Ectodermal cell (in vitro differentiated cells): Measurements from ENCODE around the gene SOX1.

ENCODE experiments used
- H3K27ac ChIP-seq: 2 replicates; pipeline ENCODE4 v1.7.0; 2013; ENCODE audit warnings: mild to moderate bottlenecking, low read depth, low read length; ENCODE audit not compliant: insufficient read depth, poor library complexity, severe bottlenecking
- H3K27me3 ChIP-seq: 2 replicates; pipeline ENCODE4 v1.7.0; 2013; ENCODE audit warnings: mild to moderate bottlenecking, low read length; ENCODE audit not compliant: insufficient read depth, control insufficient read depth, poor library complexity, severe bottlenecking
- H3K36me3 ChIP-seq: one replicate; pipeline ENCODE4 v1.7.0; 2013; ENCODE audit warnings: low read length; ENCODE audit not compliant: control insufficient read depth, insufficient read depth
- H3K4me1 ChIP-seq: one replicate; pipeline ENCODE4 v1.7.0; 2013; ENCODE audit warnings: low read length; ENCODE audit not compliant: control insufficient read depth, insufficient read depth
- H3K4me3 ChIP-seq: 2 replicates; pipeline ENCODE4 v1.7.0; 2013; ENCODE audit warnings: low read depth, low read length, control low read depth; ENCODE audit not compliant: insufficient read depth
- H3K9me3 ChIP-seq: 2 replicates; pipeline ENCODE4 v1.7.0; 2013; ENCODE audit warnings: mild to moderate bottlenecking, low read length, moderate library complexity; ENCODE audit not compliant: control insufficient read depth
- WGBS, 2 experiments: methylation state at CpG; one replicate each; pipeline ENCODE4 v1.1.7; 2013; ENCODE audit warnings: missing lambda C conversion rate in 2 of 2; 5-methylcytosine and 5-hydroxymethylcytosine counted together

SOX1 gene

GRCh38 chr13:112064222-112064621 lies 2.7 kb upstream of the SOX1 start:
- H3K4me3 ChIP-seq = no peak overlapping the region
- peaks cover 92% of the 10 kb centered on the region for H3K27me3 ChIP-seq
- peaks cover 32% of the 10 kb centered on the region for H3K4me1 ChIP-seq
- no peak overlapping the region for H3K27ac ChIP-seq
- no peaks in the 10 kb centered on the region for H3K36me3 ChIP-seq
- H3K9me3 ChIP-seq = no peaks in the 10 kb centered on the region
- WGBS, 2 experiments = 22 to 24% methylated on average over 7 of the region's 7 CpGs

DNA sequence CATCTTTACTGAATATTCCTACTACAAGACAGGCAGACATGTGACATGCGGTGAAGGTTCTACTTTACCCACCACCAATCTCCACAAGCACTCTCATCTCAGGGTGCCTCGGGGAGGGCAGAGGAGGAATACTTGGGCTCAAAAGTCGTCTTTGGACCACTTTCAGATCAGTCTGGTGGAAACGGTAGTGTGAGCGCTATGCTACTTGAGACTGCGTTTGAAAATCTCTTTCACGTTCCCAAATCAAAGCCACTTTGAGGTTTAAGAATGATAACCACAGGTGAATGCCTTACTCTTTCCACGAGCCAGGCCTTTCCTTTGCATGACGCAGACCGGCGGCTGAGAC lies 1.5 kb upstream of the SOX1 start:
- peak overlapping the region; percentile 59 for H3K4me3 ChIP-seq
- peaks cover 92% of the 10 kb centered on the region for H3K27me3 ChIP-seq

GRCh38 chr13:112065867-112066623 lies 904 bp upstream of the SOX1 start:
- Histone ChIP-seq H3K4me1 (peaks cover 37% of the 10 kb centered on the region), H3K27me3 (peaks cover 92% of the 10 kb centered on the region), H3K36me3 (no peaks in the 10 kb centered on the region), H3K27ac (no peak overlapping the region), H3K9me3 (no peaks in the 10 kb centered on the region), H3K4me3 (peak overlapping the region; percentile 59)
- 1% methylated on average over 48 of the region's 48 CpGs for WGBS, 2 experiments

More for the DNA sequence above, 1.5 kb upstream of the SOX1 start:
- Histone ChIP-seq H3K27ac (no peak overlapping the region), H3K9me3 (no peaks in the 10 kb centered on the region), H3K36me3 (no peaks in the 10 kb centered on the region), H3K4me1 (peaks cover 40% of the 10 kb centered on the region)
- 2 to 3% methylated on average over 11 of the region's 11 CpGs for WGBS, 2 experiments

DNA sequence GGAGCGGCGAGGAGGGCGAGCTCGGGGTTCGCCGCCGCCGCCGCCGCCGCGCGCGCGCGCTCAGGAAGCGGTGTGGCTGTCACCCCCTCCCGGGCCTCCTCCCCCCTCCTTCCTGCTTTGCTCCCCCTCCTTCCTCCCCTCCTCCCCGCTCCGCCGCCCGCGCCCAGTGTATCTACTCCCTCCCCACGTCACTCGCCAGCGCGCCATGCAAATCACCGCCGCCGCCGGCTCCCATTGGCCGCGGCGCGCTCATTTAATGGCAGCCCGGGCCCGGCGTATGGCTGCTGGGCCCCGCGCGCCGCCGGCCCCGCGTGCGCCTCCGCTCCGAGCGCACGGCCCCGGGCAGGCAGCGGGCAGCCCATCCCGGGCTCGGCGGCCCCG lies 335 bp upstream of the SOX1 start:
- WGBS, 2 experiments = 0% methylated on average over 56 of the region's 56 CpGs
- Histone ChIP-seq H3K4me1 (peaks cover 33% of the 10 kb centered on the region), H3K9me3 (no peaks in the 10 kb centered on the region), H3K4me3 (peak overlapping the region; percentile 59), H3K27ac (no peak overlapping the region), H3K36me3 (no peaks in the 10 kb centered on the region), H3K27me3 (peaks cover 92% of the 10 kb centered on the region)

DNA sequence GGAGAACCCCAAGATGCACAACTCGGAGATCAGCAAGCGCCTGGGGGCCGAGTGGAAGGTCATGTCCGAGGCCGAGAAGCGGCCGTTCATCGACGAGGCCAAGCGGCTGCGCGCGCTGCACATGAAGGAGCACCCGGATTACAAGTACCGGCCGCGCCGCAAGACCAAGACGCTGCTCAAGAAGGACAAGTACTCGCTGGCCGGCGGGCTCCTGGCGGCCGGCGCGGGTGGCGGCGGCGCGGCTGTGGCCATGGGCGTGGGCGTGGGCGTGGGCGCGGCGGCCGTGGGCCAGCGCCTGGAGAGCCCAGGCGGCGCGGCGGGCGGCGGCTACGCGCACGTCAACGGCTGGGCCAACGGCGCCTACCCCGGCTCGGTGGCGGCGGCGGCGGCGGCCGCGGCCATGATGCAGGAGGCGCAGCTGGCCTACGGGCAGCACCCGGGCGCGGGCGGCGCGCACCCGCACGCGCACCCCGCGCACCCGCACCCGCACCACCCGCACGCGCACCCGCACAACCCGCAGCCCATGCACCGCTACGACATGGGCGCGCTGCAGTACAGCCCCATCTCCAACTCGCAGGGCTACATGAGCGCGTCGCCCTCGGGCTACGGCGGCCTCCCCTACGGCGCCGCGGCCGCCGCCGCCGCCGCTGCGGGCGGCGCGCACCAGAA lies 1.1 kb downstream of the SOX1 start:
- 0% methylated on average over 103 of the region's 103 CpGs for WGBS, 2 experiments
- Histone ChIP-seq H3K36me3 (no peaks in the 10 kb centered on the region), H3K4me3 (peak overlapping the region; percentile 59), H3K4me1 (peaks cover 22% of the 10 kb centered on the region), H3K27me3 (peaks cover 82% of the 10 kb centered on the region), H3K9me3 (no peaks in the 10 kb centered on the region), H3K27ac (no peak overlapping the region)

DNA sequence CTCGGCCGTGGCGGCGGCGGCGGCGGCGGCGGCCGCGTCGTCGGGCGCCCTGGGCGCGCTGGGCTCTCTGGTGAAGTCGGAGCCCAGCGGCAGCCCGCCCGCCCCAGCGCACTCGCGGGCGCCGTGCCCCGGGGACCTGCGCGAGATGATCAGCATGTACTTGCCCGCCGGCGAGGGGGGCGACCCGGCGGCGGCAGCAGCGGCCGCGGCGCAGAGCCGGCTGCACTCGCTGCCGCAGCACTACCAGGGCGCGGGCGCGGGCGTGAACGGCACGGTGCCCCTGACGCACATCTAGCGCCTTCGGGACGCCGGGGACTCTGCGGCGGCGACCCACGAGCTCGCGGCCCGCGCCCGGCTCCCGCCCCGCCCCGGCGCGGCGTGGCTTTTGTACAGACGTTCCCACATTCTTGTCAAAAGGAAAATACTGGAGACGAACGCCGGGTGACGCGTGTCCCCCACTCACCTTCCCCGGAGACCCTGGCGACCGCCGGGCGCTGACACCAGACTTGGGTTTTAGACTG lies 1.7 kb downstream of the SOX1 start:
- no peaks in the 10 kb centered on the region for H3K36me3 ChIP-seq
- WGBS, 2 experiments = 0% methylated on average over 80 of the region's 80 CpGs
- peak overlapping the region; percentile 49 for H3K4me3 ChIP-seq
- H3K27ac ChIP-seq = no peak overlapping the region
- no peaks in the 10 kb centered on the region for H3K9me3 ChIP-seq
- peaks cover 76% of the 10 kb centered on the region for H3K27me3 ChIP-seq
- H3K4me1 ChIP-seq = peaks cover 22% of the 10 kb centered on the region

DNA sequence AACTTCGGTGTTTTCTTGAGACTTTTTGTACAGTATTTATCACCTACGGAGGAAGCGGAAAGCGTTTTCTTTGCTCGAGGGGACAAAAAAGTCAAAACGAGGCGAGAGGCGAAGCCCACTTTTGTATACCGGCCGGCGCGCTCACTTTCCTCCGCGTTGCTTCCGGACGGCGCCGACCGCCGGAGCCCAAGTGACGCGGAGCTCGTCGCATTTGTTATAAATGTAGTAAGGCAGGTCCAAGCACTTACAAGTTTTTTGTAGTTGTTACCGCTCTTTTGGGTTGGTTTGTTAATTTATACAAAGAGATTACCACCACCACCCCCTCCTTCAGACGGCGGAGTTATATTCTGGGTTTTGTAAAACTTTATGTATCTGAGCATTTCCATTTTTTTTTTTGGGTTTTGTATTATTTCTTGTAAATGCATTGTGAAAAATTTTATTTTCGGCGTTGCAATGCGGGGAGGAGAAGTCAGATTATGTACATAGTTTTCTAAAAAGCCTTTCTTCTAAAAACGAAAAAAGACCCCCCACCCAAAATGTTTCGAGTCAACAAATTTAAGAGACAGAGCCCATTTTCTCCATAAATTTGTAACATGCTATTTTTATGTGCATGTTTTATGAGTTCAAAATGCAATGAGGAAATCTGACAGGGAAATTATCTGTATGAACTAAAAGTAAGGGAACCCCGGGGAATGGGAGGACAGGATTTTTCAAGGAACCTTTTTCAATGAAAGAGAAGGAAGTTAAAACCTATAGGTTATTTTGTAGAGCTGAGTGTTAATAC lies 2.3 kb downstream of the SOX1 start:
- H3K27me3 ChIP-seq = peaks cover 75% of the 10 kb centered on the region
- no peak overlapping the region for H3K27ac ChIP-seq
- peak overlapping the region; percentile 49 for H3K4me3 ChIP-seq
- H3K9me3 ChIP-seq = no peaks in the 10 kb centered on the region
- H3K36me3 ChIP-seq = no peaks in the 10 kb centered on the region
- WGBS, 2 experiments = 1% methylated on average over 25 to 30 of the region's 33 CpGs
- H3K4me1 ChIP-seq = peaks cover 28% of the 10 kb centered on the region

DNA sequence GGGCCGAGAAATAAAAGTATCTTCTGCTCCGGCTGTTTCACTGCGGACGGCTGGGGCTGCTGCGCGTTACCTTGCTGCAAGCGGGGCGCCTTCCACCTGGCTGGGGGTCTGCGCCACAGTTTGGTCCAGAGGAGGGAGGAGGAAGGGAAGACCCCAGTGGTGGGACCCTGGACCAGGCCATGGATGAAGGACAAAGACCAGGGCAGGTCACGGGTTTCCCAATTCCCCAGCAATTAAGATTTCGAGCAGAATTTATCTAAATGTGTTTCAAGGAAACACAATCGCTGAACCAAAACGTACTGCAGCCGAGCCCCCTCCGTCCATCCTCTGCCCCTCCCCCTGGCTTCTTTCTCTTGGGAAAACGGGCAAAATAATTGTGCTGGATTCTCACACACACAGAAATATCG lies 2.9 kb downstream of the SOX1 start:
- Histone ChIP-seq H3K27me3 (peaks cover 75% of the 10 kb centered on the region), H3K36me3 (no peaks in the 10 kb centered on the region), H3K9me3 (no peaks in the 10 kb centered on the region), H3K4me3 (peak overlapping the region; percentile 49), H3K27ac (no peak overlapping the region), H3K4me1 (peaks cover 34% of the 10 kb centered on the region)
- WGBS, 2 experiments = 2% methylated on average over 17 of the region's 17 CpGs

- H3K9me3 ChIP-seq = no peaks in the 10 kb centered on the region
- peak overlapping the region; percentile 49 for H3K4me3 ChIP-seq
- H3K36me3 ChIP-seq = no peaks in the 10 kb centered on the region
- no peak overlapping the region for H3K27ac ChIP-seq
- peaks cover 75% of the 10 kb centered on the region for H3K27me3 ChIP-seq
- 7 to 9% methylated on average over 10 to 11 of the region's 13 CpGs for WGBS, 2 experiments
- H3K4me1 ChIP-seq = peaks cover 28% of the 10 kb centered on the region
Measured at GRCh38 chr13:112071102-112071722, 4.3 kb downstream of the SOX1 start.
